SK-MEL-5 (cell line): Measurements from ENCODE around the gene ZNF547. TPM values are rescaled to one million over a fixed set of nuclear protein-coding genes. Genes with fewer than 3 reads are reported as not detected.

Experiments used
- DNase-seq: peaks from one replicate; pipeline ENCODE4 v3.0.0-alpha.2; 2016; ENCODE audit warnings: low read depth, low spot score
- in situ Hi-C: cut with HindIII; loops from 2 replicates; pipeline ENCODE4 v1.10.0; 2016; ENCODE audit warnings: low sequenced_read_pairs, high pct_unique_total_duplicates, low pct_unique_long_range_greater_than_20kb
- polyA plus RNA-seq, 2 experiments: library from polyadenylated mRNA; depleted of rRNA; stranded (reverse); fragments of >200 nt; gene quantifications; 2 replicates each; pipeline ENCODE4 v1.2.3, GENCODE V29; 2015
- total RNA-seq: library from RNA; depleted of rRNA; stranded (reverse); fragments of >200 nt; shearing (Covaris generic); gene quantifications from 2 replicates; pipeline ENCODE4 v1.2.3, GENCODE V29; 2014; rRNA removed

The ZNF547 gene
- total RNA-seq, result 1.5 and 1.8 TPM in 2 replicates
- 0.61 and 1.2 TPM in 2 replicates for polyA plus RNA-seq (2015; cell fraction: cytosol; rRNA removed)
- 3.3 and 4.1 TPM in 2 replicates for polyA plus RNA-seq (2015; cell fraction: nucleus; rRNA removed)

GRCh38 chr19:57362997-57363687 lies at the start of gene ZNF547, which contains the start of gene TRAPPC2B:
ZNF547 (plus strand) TSS chr19:57363551; CDS start chr19:57368556, 5,005 bp downstream.
TRAPPC2B (plus strand) TSS chr19:57363551; CDS start chr19:57364834, 1,283 bp downstream.
- DNase-seq, result peak; percentile 98
- in situ Hi-C loops, result no loop called here

DNA sequence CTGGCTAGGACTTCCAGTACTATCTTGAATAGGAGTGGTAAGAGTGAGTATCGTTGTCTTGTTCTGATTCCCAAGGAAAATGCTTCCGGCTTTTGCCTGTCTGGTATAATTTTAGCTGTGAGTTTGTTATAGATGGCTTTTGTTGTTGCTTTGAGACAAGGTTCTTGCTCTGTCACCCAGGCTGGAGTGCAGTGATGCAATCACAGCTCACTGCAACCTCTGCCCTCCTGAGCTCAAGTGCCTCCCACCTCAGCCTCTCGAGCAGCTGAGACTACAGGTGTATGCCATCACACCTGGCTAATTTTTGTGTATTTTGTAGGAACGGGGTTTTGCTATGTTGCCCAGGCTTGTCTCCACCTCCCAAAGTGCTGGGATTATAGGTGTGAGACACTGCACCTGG lies 49.2 kb upstream of the ZNF547 start:
- in situ Hi-C loops, result no loop called here

GRCh38 chr19:57317503-57317902 lies 45.8 kb upstream of the ZNF547 start:
- in situ Hi-C loops, result no loop called here
- no peak for DNase-seq

More for the DNA sequence above, 49.2 kb upstream of the ZNF547 start:
- no peak for DNase-seq

DNA sequence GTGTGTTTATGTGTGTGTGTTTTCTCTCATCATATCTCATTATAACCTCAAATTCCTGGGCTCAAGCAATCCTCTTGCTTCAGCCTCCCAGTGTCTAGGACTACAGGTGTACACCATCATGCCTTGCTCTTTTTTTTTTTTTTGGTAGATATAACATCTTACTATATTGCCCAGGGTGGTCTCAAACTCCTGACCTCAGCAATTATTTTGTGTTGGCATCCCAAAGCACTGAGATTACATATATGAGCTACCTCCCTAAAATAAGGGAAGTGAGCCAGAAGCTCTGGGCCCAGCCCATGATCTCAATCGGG lies 43.5 kb upstream of the ZNF547 start:
- in situ Hi-C loops, result no loop called here
- DNase-seq, result no peak

DNA sequence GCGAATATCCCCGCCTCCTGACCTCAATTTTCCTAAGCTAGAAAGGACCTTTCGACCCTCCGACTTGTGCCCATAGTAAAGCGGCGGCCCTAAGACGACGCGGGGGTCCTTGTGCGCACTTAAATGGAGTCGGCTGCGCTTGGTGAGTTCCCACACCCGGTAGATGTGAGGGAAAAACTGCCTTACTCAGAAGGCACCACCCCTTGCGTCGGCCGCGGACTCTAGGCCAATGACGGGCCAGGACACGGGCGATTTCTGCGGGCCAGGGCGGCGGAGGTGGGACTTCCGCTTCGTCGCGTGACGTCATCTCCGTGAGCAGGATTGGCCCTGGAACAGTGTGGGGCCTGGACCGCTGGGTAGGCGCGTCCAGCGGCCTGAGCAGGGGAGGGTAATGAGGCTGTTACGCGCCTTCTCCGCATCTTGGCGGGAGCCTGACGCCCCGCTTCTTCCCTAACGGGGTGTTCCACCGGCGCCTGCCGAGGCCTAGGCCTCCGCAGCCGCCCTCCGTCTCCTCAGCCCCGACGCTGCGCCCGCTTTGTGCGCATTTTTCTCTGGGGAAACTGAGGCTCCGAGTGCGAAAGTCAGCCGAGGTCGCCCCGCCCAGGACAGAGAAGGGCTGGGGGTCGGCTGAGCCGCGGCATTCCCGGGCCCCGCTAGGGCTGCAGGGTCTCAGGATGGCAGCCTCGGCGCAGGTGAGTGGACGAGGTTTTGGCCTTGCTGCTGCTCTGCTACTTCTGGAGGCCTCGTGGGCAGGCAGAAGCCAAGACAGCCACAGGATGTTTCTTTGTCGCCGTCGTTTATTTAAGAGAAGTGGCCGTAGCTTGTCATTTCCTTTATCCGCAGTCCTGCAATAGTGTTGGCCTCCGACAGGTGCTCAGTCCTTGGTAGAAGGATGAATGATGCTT lies 42.9 kb upstream of the ZNF547 start, which contains the start of gene ZNF543:
Gene ZNF543, plus strand, starts transcription at position 293 of the 905 bp plus-strand sequence. Its CDS starts 382 bp downstream, at position 675.
- DNase-seq, result peak; percentile 94
- in situ Hi-C loops, result no loop called here

- no peak for DNase-seq
- in situ Hi-C loops, result no loop called here
These were observed 42.2 kb upstream of the ZNF547 start for GRCh38 chr19:57321116-57321515.

DNA sequence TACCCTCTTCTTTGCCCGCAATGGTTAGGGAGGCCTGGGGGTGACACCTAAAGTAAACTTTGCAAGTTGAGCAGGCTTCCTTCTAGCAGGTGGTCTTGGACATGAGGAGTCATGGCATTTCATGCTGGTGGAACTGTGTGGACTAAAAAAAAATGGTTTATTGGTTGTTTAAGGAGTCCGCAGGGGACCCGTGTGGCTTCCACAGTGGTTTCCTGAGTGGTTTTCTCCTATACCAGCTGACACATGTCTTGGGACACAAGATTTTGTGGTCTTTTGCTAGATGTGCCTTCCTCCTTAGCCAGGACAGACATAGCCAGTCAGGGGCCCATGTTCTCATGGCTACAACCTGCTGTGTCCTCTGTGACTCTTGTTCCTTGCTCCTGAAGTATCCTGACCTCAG lies 41.6 kb upstream of the ZNF547 start:
- in situ Hi-C loops, result no loop called here
- DNase-seq, result no peak

GRCh38 chr19:57324992-57325391 lies 38.4 kb upstream of the ZNF547 start:
- in situ Hi-C loops, result no loop called here
- DNase-seq, result no peak

- no peak for DNase-seq
- in situ Hi-C loops, result no loop called here
These were observed 35.4 kb upstream of the ZNF547 start for GRCh38 chr19:57327993-57328392.

GRCh38 chr19:57334191-57334590 lies 29.2 kb upstream of the ZNF547 start:
- no peak for DNase-seq
- in situ Hi-C loops, result no loop called here

DNA sequence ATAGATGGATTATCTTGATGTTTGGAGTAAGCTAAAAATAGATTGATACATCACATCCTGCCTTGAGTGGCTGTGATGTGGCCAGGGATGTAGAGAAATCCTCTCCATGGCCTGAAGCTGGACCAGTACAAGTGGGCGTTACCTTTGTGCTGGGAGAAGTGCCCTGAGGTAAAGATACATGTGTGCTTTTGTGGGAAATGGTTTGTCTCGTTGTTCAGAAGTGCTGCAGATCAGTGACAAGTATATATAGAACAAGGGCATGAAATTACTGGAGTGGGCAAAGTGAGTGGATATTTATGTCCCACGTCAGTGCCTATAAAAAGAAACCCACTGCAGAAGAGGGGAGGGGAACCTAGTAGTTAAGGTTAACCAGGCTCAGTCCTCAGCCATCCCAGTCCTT lies 24.5 kb upstream of the ZNF547 start:
- no peak for DNase-seq
- in situ Hi-C loops, result no loop called here

GRCh38 chr19:57342582-57342981 lies 20.8 kb upstream of the ZNF547 start:
- in situ Hi-C loops, result no loop called here
- DNase-seq, result no peak

- in situ Hi-C loops, result no loop called here
These were observed 15.2 kb upstream of the ZNF547 start for GRCh38 chr19:57348136-57348535.

DNA sequence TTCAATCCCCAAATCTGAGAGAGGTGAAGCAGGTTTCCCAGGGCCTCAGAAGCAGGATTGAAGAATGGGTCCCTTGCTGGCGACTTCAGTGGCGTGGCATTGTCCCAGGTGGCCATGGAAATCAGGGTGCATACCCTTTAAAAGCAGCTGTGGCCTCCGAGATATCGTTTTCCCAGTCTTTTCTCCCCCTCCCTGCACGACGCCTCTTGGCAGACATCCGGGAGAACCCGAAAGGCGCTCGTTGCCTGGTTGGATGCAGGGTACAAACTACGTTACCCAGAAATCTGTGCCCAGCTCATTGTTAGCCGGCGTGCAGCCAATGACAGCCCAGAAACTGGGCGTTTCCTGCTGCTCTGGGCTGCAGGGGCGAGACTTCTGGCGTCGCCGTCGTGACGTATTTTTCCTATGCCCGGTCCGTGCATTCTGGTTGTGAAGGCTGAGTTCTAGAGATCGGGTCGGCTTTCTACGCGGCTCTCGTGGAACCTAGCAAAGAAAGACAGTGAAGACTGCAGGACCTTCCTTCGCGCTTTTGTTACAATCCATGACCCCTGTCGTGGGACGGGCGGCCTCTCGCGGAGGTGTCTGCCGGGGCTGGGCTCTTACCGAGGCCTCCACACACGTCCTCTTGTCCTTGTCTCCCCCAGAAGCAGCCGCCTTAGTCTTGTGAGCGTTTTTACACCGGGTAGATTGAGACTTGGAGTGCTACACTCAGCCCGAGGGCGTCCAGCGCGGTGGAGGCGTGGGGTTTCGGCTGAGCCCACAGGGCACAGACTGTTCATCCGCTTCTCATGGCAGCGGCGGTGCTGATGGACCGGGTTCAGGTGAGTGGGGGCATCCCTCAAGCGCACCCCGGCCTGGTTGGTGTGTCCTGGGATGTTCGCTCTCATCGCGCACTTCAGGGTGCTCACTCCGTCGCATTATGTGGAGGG lies 12.2 kb upstream of the ZNF547 start, which contains the start of gene ZNF304:
Gene ZNF304, plus strand, starts transcription at position 395 of the 929 bp plus-strand sequence. Its CDS starts 394 bp downstream, at position 789.
- in situ Hi-C loops, result no loop called here
- peak; percentile 94 for DNase-seq

More at GRCh38 chr19:57348136-57348535, 15.2 kb upstream of the ZNF547 start:
- no peak for DNase-seq

DNA sequence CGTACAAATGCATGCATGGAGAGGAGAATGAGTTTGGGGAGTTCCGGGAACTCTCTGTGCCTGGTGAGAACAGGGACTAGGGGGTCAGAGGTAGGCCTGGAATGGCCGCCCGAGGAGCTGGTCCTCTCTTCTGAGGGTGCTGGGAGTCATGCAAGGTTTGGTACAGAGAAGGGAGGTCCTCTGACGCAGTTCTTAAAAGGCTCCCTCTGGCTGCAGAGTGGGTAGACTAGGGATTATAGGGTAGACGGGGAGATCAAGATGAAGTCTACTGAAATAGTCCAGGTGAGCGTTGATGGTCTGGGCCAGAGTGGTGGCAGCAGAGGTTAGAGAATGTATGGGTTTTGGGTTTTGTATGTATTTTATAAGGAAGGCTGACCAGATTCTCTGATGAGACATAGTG lies 11.5 kb upstream of the ZNF547 start:
- in situ Hi-C loops, result no loop called here

DNA sequence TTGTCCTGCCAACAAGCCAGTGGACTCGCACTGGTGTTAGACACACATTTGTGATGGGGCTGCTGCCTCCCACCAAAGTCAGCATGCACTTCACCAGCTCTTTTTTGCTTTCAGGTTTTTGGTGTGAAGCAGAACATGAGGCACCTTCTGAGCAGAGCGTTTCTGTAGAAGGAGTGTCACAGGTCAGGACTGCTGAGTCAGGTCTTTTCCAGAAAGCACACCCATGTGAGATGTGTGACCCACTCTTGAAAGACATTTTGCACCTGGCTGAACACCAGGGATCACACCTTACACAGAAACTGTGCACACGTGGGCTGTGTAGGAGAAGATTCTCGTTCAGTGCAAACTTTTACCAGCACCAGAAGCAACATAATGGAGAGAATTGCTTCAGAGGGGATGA lies 7.4 kb upstream of the ZNF547 start:
- in situ Hi-C loops, result no loop called here
- DNase-seq, result no peak

More for the DNA sequence above, 11.5 kb upstream of the ZNF547 start:
- no peak for DNase-seq

DNA sequence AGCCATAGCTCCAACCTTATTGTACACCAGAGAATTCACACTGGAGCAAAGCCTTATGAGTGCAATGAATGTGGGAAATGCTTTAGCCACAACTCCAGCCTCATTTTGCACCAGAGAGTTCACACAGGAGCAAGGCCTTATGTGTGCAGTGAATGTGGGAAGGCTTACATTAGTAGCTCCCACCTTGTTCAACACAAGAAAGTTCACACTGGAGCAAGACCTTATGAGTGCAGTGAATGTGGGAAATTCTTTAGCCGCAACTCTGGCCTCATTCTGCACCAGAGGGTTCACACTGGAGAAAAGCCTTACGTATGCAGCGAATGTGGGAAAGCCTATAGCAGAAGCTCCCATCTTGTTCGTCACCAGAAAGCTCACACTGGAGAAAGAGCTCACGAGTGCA lies 5.9 kb upstream of the ZNF547 start:
- in situ Hi-C loops, result no loop called here

More for the DNA sequence above, 5.9 kb upstream of the ZNF547 start:
- no peak for DNase-seq
